ENCODE results near the gene RASL10A.

GRCh38 chr22:29331658-29332300, 16.3 kb upstream of the RASL10A start:
- TF ChIP-seq SIN3A (IDR thresholded peaks at IDR 0.05; ENCODE audit: borderline replicate concordance, insufficient read depth, low read length): no peak
- no peak for TF ChIP-seq POLR2AphosphoS5 (IDR thresholded peaks at IDR 0.05; ENCODE audit: low read depth, low read length)
- TF ChIP-seq TAF1 (IDR thresholded peaks at IDR 0.05; ENCODE audit: borderline replicate concordance, insufficient read depth, low read length): no peak

Measured in PFSK-1 (cell line).